Activated CD4-positive, alpha-beta T cell treated with anti-CD3 and anti-CD28 coated beads for 36 hours (primary cell): Measurements from ENCODE around the gene GPX6. TPM values are rescaled to one million over a fixed set of nuclear protein-coding genes. Genes with fewer than 3 reads are reported as not detected.
A peak's percentile ranks its signal among the peaks of the same experiment; 100 is the strongest.

ENCODE experiments used
- ATAC-seq: fragments of 200-7000 bp; cut with Tn5 transposase; one replicate; pipeline ENCODE4 v1.10.0; 2021; ENCODE audit warnings: mild to moderate bottlenecking, moderate library complexity
- CTCF ChIA-PET: fragments of 350-600 bp; sonication (Branson Sonifier 250); formaldehyde crosslinking; loops from one replicate; lab custom pipeline; 2021; ENCODE audit warnings: antibody characterized with exemption; lab: Charles Lee
- POLR2A ChIA-PET: fragments of 350-600 bp; sonication (Branson Sonifier 250); formaldehyde crosslinking; loops from one replicate; lab custom pipeline; 2021; ENCODE audit warnings: antibody characterized with exemption, inconsistent platforms; lab: Charles Lee
- DNase-seq: peaks from one replicate; pipeline ENCODE4 v3.0.0-alpha.2; 2020
- H3K27ac Mint-ChIP-seq: one replicate; pipeline ENCODE4 v1.8.0; 2021; ENCODE audit warnings: mixed read lengths
- H3K27me3 Mint-ChIP-seq: one replicate; pipeline ENCODE4 v1.8.0; 2021; ENCODE audit warnings: mixed read lengths
- H3K36me3 Mint-ChIP-seq: one replicate; pipeline ENCODE4 v1.8.0; 2021; ENCODE audit warnings: low read depth, mixed read lengths
- H3K4me1 Mint-ChIP-seq: one replicate; pipeline ENCODE4 v1.8.0; 2021; ENCODE audit warnings: mixed read lengths
- H3K4me3 Mint-ChIP-seq: one replicate; pipeline ENCODE4 v1.8.0; 2021; ENCODE audit warnings: mild to moderate bottlenecking, moderate library complexity, mixed read lengths
- H3K9me3 Mint-ChIP-seq: one replicate; pipeline ENCODE4 v1.8.0; 2021; ENCODE audit warnings: low read depth, mixed read lengths
- intact Hi-C, 2 experiments: fragments of 100-400 bp; cut with DNase I in 1 of 2; cut with micrococcal nuclease in 1 of 2; formaldehyde crosslinking; loops; one replicate each; pipeline versions ENCODE4 v1.14.2 to v1.15.1; 2022 to 2024; cut with DNase I, micrococcal nuclease
- total RNA-seq, 2 experiments: library from RNA; stranded (reverse); gene quantifications; one replicate each; pipeline ENCODE4 v1.2.3, GENCODE V29; 2021

The GPX6 gene
- total RNA-seq, 2 experiments from 2014 or later: not detected

GRCh38 chr6:28497306-28497705 lies 18.3 kb downstream of the GPX6 start:
- intact Hi-C loops: loop anchor here in 1 of 2 experiments (10.0 kb wide), 1 partner anchor 87 kb away; a partner anchor contains a TSS
- Mint-ChIP-seq H3K27me3 (peaks cover 5% of the 10 kb centered on the region), H3K4me3 (no peak overlapping the region), H3K36me3 (no peaks in the 10 kb centered on the region), H3K27ac (no peak overlapping the region), H3K4me1 (no peaks in the 10 kb centered on the region), H3K9me3 (no peaks in the 10 kb centered on the region)
- POLR2A ChIA-PET: no interaction called here
- CTCF ChIA-PET: no interaction called here
- no peak for ATAC-seq
- DNase-seq: no peak

DNA sequence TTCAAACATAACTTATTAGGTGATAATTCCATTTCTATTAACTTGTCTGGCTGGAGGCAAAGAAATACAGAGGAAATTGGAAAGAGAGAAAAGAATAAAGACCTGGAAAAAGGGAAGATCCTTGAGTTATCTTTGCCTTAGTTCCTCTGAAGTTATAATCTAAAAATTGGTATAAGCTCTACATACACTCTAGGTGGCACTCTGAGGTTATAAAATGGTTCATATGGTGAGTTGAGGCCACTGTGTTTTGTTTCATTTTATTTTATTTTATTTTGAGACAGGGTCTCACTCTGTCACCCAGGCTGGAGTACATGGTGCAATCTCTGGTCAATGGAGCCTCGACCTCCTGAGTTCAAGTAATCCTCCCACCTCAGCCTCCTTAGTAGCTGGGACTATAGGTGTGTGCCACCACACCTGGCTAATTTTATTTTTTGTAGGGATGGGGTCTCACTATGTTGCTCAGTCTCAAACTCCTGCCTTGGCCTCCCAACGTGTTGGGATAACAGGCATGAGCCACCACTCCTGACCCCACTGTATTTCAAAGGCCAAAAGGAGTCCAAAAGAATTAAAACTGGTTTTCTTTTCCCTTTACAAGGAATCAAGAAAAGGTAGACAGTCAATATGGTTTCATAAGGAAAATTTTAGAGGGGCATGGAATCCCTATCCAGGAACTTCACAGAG lies 19.4 kb downstream of the GPX6 start:
- CTCF ChIA-PET: interaction anchor here (0.6 to 1.6 kb wide), 7 partner anchors 9 to 467 kb away, joined by 3 to 4 read pairs (median 3); no protein-coding TSS in a partner anchor

GRCh38 chr6:28491984-28492317 lies 23.6 kb downstream of the GPX6 start:
- ChIA-PET CTCF (no interaction called here), POLR2A (no interaction called here)
- H3K36me3 Mint-ChIP-seq: no peaks in the 10 kb centered on the region
- no peaks in the 10 kb centered on the region for H3K9me3 Mint-ChIP-seq
- ATAC-seq (no peak), DNase-seq (no peak)
- no peak overlapping the region for H3K27ac Mint-ChIP-seq
- peaks cover 16% of the 10 kb centered on the region for H3K4me1 Mint-ChIP-seq
- intact Hi-C loops: loop anchor here in 1 of 2 experiments (10.0 kb wide), 1 partner anchor 93 kb away; a partner anchor contains a TSS
- H3K4me3 Mint-ChIP-seq: no peak overlapping the region
- H3K27me3 Mint-ChIP-seq: peaks cover 33% of the 10 kb centered on the region

More for the DNA sequence above, 19.4 kb downstream of the GPX6 start:
- ATAC-seq: no peak
- H3K27ac Mint-ChIP-seq: no peak overlapping the region
- no peak overlapping the region for H3K4me3 Mint-ChIP-seq
- no peaks in the 10 kb centered on the region for H3K9me3 Mint-ChIP-seq
- POLR2A ChIA-PET: no interaction called here
- peaks cover 6% of the 10 kb centered on the region for H3K4me1 Mint-ChIP-seq
- DNase-seq: no peak
- peaks cover 13% of the 10 kb centered on the region for H3K27me3 Mint-ChIP-seq
- H3K36me3 Mint-ChIP-seq: no peaks in the 10 kb centered on the region
- intact Hi-C loops: loop anchor here in 1 of 2 experiments (10.0 kb wide), 1 partner anchor 89 kb away; a partner anchor contains a TSS

DNA sequence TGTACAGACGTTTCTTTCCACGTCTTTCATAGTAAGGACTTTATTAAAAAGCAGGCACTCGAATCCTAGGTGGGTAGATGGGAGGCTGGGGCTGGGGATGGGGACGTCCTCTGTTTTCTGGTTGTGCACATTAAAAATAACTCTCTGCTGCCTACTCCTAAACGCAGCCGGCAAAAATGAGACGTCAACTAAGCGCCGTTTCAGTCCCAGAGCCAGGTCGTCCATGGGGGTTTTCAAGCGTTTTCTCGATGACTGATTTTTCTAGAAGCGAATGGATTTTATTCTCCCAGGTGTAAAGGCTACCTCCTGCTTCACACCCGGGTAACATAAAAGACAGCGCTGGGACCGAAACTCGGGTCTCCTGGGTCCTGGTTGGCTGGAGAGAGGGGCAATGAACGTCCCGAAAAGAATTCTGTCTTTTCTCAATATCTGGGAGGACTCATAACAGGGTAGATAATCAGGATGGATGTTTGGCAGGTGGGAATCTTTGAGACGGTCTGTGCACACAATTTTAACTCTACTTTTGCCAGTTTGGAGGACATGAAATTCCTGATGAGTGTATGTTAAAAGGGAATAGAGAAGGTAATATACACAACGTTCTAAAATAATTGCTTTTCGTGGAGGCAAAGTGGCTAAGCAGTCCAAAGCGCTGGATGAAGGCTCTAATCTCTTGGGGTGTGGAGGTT lies 25.2 kb downstream of the GPX6 start:
- peaks cover 42% of the 10 kb centered on the region for H3K27me3 Mint-ChIP-seq
- ChIA-PET POLR2A (no interaction called here), CTCF (no interaction called here)
- ATAC-seq (peak; percentile 39), DNase-seq (peak; percentile 49)
- H3K4me1 Mint-ChIP-seq: peaks cover 16% of the 10 kb centered on the region
- intact Hi-C loops: loop anchor here in 1 of 2 experiments (10.0 kb wide), 1 partner anchor 94 kb away; a partner anchor contains a TSS
- H3K27ac Mint-ChIP-seq: peak overlapping the region; percentile 79
- peak overlapping the region; percentile 72 for H3K4me3 Mint-ChIP-seq
- H3K36me3 Mint-ChIP-seq: no peaks in the 10 kb centered on the region
- H3K9me3 Mint-ChIP-seq: peaks cover 3% of the 10 kb centered on the region

DNA sequence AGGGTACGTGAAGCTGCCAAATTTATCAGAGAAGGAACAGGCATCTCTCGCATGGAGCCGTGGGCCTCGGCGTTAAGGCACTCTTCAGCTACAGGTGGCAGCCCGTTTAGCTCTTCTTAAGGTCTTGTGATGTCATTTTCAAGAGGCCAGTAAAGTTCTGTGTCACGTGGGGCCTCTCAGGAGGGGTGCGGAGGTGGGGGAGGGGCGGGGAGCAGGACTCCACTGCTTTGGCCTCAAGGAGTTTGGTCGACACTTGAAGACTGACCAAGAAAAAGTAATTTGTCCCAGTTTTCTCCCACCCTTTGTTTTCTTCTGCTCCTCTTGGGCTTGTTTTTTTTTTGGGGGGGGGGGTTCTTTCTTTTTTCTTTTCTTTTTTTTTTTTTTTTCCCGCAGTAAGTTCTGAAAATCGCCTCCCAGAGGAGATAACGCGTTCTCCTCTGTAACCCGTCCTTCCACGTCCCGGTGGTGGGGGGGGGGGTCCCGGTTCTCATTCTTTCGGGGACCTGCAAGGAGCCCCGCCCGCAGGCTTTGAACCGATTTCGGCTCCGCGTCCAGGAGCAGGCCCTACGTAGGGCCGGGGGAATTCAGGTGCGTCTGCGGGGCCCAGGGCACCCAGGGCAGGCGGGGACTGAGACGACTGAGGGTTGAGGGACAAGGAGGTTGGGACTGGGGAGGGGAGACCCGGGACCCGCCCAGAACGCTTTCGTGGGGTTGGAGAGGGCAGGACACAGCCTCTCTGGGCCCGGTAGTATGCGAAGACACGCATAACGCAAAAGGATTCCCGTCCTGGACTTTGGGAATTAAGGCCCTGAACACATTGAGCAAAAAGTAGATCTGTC lies 26.0 kb downstream of the GPX6 start:
- peak overlapping the region; percentile 72 for H3K4me3 Mint-ChIP-seq
- ChIA-PET POLR2A (interaction anchor here (0.7 kb wide), 1 partner anchor 384 kb away, joined by 3 read pairs; no protein-coding TSS in a partner anchor), CTCF (no interaction called here)
- peaks cover 16% of the 10 kb centered on the region for H3K4me1 Mint-ChIP-seq
- peak overlapping the region; percentile 79 for H3K27ac Mint-ChIP-seq
- ATAC-seq (peak; percentile 80), DNase-seq (peak; percentile 80)
- H3K27me3 Mint-ChIP-seq: peaks cover 44% of the 10 kb centered on the region
- H3K9me3 Mint-ChIP-seq: peaks cover 3% of the 10 kb centered on the region
- intact Hi-C loops: loop anchor here (1.0 to 10.0 kb wide), 6 partner anchors 15 to 99 kb away; partner anchors contain the start of genes ZSCAN12 (in 1 of the 2) and ZSCAN23 (in 1 of the 2)
- no peaks in the 10 kb centered on the region for H3K36me3 Mint-ChIP-seq

DNA sequence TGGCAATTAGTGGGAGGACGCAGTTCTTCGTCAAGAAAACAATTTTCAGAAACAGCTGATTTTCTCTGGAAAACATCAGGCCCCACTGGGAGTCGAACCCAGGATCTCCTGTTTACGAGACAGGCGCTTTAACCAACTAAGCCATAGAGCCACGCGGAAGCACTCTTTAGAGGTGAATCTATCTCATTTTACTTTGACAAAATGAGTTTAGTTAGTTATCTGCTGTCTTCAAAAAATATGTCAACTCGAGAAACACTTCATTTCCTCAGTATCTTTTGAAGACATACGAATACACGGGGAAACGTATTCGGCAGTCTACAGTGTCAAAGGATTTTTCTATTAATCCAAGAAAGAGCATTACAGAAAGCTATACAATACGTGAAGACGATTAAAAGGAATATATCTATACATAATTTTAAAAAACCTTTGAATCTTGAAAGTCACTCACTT lies 26.7 kb downstream of the GPX6 start:
- peak overlapping the region; percentile 62 for H3K27ac Mint-ChIP-seq
- no peaks in the 10 kb centered on the region for H3K36me3 Mint-ChIP-seq
- peak; percentile 63 for DNase-seq
- H3K4me3 Mint-ChIP-seq: peak overlapping the region; percentile 72
- H3K27me3 Mint-ChIP-seq: peaks cover 46% of the 10 kb centered on the region
- intact Hi-C loops: loop anchor here in 1 of 2 experiments (1.0 to 2.0 kb wide), 5 partner anchors 14 to 100 kb away; partner anchors contain the start of genes ZSCAN12 and ZSCAN23
- POLR2A ChIA-PET: interaction anchor here (0.7 kb wide), 1 partner anchor 383 kb away, joined by 3 read pairs; no protein-coding TSS in a partner anchor
- peaks cover 3% of the 10 kb centered on the region for H3K9me3 Mint-ChIP-seq
- CTCF ChIA-PET: no interaction called here
- ATAC-seq: peak; percentile 33
- peaks cover 16% of the 10 kb centered on the region for H3K4me1 Mint-ChIP-seq

DNA sequence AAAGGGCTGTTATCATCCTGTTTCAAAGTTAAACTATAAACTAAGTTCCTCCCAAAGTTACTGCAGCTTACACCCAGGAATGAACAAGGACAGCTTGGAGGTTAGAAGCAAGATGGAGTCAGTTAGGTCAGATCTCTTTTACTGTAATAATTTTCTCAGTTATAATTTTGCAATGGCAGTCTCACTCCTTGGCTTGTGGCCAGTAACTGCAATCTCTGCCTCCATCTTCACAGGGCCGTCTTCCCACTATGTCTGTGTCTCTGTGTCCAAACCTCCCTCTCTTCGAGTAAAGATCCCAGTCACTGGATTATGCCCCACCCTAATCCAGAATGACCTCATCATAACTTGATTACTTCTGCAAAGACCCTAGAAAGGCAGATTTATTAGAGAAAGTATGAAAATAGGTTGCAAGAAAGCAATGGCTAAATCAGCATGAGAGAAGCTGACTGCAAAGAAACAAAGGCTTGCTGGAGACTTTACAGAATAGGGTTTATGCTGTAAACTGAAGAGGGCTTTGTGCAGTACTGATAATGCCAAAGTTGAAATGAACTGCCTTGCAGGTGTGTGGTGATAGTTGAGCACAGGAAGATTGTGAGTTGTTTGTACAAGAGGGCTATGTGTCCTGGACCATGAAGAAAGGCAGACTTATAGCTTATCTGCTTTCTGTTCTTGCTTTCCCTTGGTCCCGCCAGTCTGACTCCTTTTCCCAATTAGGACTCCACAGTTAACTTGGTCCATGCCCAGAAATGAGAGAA lies 28.4 kb downstream of the GPX6 start:
- ChIA-PET CTCF (interaction anchor here (0.6 to 0.8 kb wide), 2 partner anchors 9 to 37 kb away, joined by 3 read pairs; no protein-coding TSS in a partner anchor), POLR2A (no interaction called here)
- Mint-ChIP-seq H3K4me3 (no peak overlapping the region), H3K4me1 (peaks cover 16% of the 10 kb centered on the region), H3K36me3 (no peaks in the 10 kb centered on the region), H3K27me3 (peaks cover 53% of the 10 kb centered on the region), H3K27ac (no peak overlapping the region), H3K9me3 (peaks cover 3% of the 10 kb centered on the region)
- no peak for DNase-seq
- ATAC-seq: no peak
- intact Hi-C loops: no loop called here

GRCh38 chr6:28486533-28486932 lies 29.1 kb downstream of the GPX6 start:
- H3K36me3 Mint-ChIP-seq: no peaks in the 10 kb centered on the region
- peaks cover 3% of the 10 kb centered on the region for H3K9me3 Mint-ChIP-seq
- intact Hi-C loops: no loop called here
- POLR2A ChIA-PET: no interaction called here
- peaks cover 11% of the 10 kb centered on the region for H3K4me1 Mint-ChIP-seq
- CTCF ChIA-PET: no interaction called here
- H3K27me3 Mint-ChIP-seq: peaks cover 52% of the 10 kb centered on the region
- no peak overlapping the region for H3K4me3 Mint-ChIP-seq
- no peak for DNase-seq
- H3K27ac Mint-ChIP-seq: no peak overlapping the region
- no peak for ATAC-seq

- no peak for DNase-seq
- Mint-ChIP-seq H3K4me3 (no peak overlapping the region), H3K4me1 (peaks cover 8% of the 10 kb centered on the region), H3K9me3 (peaks cover 3% of the 10 kb centered on the region), H3K36me3 (no peaks in the 10 kb centered on the region), H3K27ac (no peak overlapping the region), H3K27me3 (peaks cover 50% of the 10 kb centered on the region)
- no peak for ATAC-seq
- ChIA-PET POLR2A (no interaction called here), CTCF (no interaction called here)
- intact Hi-C loops: no loop called here
These were observed 30.1 kb downstream of the GPX6 start for GRCh38 chr6:28485482-28485881.

- POLR2A ChIA-PET: no interaction called here
- no peak for ATAC-seq
- H3K36me3 Mint-ChIP-seq: no peaks in the 10 kb centered on the region
- H3K27ac Mint-ChIP-seq: no peak overlapping the region
- H3K4me3 Mint-ChIP-seq: no peak overlapping the region
- peaks cover 56% of the 10 kb centered on the region for H3K27me3 Mint-ChIP-seq
- peaks cover 8% of the 10 kb centered on the region for H3K4me1 Mint-ChIP-seq
- no peaks in the 10 kb centered on the region for H3K9me3 Mint-ChIP-seq
- CTCF ChIA-PET: interaction anchor here (0.6 to 1.2 kb wide), 3 partner anchors 13 to 297 kb away, joined by 3 read pairs; no protein-coding TSS in a partner anchor
- no peak for DNase-seq
- intact Hi-C loops: no loop called here
These were observed 35.2 kb downstream of the GPX6 start for GRCh38 chr6:28480253-28480932.
